ENCODE data around the gene MAP1B. TPM values are rescaled to one million over a fixed set of nuclear protein-coding genes. Genes with fewer than 3 reads are reported as not detected.
A peak's percentile ranks its signal among the peaks of the same experiment; 100 is the strongest.

MAP1B gene
- total RNA-seq, 1 experiment from 2014 or later = 8.9 TPM

DNA sequence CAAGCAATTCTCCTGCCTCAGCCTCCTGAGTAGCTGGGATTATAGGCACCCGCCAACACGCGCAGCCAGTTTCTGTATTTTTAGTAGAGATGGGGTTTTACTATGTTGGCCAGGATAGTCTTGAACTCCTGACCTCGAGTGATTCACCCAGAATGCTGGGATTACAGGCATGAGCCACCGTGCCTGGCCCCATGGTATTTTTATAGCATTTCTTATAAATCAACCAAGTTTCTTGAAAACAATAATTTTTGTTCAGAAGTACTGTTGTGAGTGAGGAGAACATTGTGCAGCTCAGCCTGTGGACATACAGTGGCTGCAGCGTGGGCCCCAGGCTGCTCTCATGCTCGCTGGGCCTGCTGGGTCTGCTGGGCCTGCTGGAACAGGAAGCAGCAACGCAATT is 45.3 kb downstream of the MAP1B start:
- TF ChIP-seq, protein P1, sequence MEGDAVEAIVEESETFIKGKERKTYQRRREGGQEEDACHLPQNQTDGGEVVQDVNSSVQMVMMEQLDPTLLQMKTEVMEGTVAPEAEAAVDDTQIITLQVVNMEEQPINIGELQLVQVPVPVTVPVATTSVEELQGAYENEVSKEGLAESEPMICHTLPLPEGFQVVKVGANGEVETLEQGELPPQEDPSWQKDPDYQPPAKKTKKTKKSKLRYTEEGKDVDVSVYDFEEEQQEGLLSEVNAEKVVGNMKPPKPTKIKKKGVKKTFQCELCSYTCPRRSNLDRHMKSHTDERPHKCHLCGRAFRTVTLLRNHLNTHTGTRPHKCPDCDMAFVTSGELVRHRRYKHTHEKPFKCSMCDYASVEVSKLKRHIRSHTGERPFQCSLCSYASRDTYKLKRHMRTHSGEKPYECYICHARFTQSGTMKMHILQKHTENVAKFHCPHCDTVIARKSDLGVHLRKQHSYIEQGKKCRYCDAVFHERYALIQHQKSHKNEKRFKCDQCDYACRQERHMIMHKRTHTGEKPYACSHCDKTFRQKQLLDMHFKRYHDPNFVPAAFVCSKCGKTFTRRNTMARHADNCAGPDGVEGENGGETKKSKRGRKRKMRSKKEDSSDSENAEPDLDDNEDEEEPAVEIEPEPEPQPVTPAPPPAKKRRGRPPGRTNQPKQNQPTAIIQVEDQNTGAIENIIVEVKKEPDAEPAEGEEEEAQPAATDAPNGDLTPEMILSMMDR (IDR thresholded peaks at IDR 0.05 in 2 of 3, conservative IDR thresholded peaks at IDR 0.05 in 1 of 3; ENCODE audit: borderline replicate concordance in 1 of 3, insufficient read depth in 1 of 3, low read depth in 2 of 3, low read length in 2 of 3) = no peak
- TF ChIP-seq EZH2phosphoT487 (IDR thresholded peaks at IDR 0.05; ENCODE audit: borderline replicate concordance) (no peak), SP1 (IDR thresholded peaks at IDR 0.05; ENCODE audit: low read depth) (no peak), TCF7L2 (IDR thresholded peaks at IDR 0.05; ENCODE audit: borderline replicate concordance, extremely low read depth, insufficient read depth, insufficient read length) (no peak), POLR2A (IDR thresholded peaks at IDR 0.05; ENCODE audit: borderline replicate concordance, extremely low read depth, insufficient read depth, insufficient read length) (no peak), ZFX (IDR thresholded peaks at IDR 0.05) (no peak), ELF1 (IDR thresholded peaks at IDR 0.05; ENCODE audit: borderline replicate concordance, low read depth) (no peak), SIN3A (IDR thresholded peaks at IDR 0.05; ENCODE audit: low read depth) (no peak), CEBPB (IDR thresholded peaks at IDR 0.05; ENCODE audit: low read depth) (no peak), ZNF274 (IDR thresholded peaks at IDR 0.05; ENCODE audit: low read depth, low read length) (no peak), EZH2 (IDR thresholded peaks at IDR 0.05) (no peak), YY1 (IDR thresholded peaks at IDR 0.05; ENCODE audit: extremely low read depth, insufficient replicate concordance, low read depth, low read length) (no peak), RAD21 (IDR thresholded peaks at IDR 0.05; ENCODE audit: low read depth) (no peak), SRF (IDR thresholded peaks at IDR 0.05; ENCODE audit: low read depth) (no peak)
- TF ChIP-seq, protein P2, sequence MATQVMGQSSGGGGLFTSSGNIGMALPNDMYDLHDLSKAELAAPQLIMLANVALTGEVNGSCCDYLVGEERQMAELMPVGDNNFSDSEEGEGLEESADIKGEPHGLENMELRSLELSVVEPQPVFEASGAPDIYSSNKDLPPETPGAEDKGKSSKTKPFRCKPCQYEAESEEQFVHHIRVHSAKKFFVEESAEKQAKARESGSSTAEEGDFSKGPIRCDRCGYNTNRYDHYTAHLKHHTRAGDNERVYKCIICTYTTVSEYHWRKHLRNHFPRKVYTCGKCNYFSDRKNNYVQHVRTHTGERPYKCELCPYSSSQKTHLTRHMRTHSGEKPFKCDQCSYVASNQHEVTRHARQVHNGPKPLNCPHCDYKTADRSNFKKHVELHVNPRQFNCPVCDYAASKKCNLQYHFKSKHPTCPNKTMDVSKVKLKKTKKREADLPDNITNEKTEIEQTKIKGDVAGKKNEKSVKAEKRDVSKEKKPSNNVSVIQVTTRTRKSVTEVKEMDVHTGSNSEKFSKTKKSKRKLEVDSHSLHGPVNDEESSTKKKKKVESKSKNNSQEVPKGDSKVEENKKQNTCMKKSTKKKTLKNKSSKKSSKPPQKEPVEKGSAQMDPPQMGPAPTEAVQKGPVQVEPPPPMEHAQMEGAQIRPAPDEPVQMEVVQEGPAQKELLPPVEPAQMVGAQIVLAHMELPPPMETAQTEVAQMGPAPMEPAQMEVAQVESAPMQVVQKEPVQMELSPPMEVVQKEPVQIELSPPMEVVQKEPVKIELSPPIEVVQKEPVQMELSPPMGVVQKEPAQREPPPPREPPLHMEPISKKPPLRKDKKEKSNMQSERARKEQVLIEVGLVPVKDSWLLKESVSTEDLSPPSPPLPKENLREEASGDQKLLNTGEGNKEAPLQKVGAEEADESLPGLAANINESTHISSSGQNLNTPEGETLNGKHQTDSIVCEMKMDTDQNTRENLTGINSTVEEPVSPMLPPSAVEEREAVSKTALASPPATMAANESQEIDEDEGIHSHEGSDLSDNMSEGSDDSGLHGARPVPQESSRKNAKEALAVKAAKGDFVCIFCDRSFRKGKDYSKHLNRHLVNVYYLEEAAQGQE (IDR thresholded peaks at IDR 0.05; ENCODE audit: low read depth) = no peak
- TF ChIP-seq, protein P3, sequence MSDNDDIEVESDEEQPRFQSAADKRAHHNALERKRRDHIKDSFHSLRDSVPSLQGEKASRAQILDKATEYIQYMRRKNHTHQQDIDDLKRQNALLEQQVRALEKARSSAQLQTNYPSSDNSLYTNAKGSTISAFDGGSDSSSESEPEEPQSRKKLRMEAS (IDR thresholded peaks at IDR 0.05) = no peak
- intact Hi-C loops (cut with micrococcal nuclease) = no loop called here

More for the DNA sequence above, 45.3 kb downstream of the MAP1B start:
- DNase-seq (ENCODE audit: low read depth, low spot score) (no peak), ATAC-seq (no peak)
- H3K4me3 ChIP-seq (replicated peaks in 1 of 2; ENCODE audit: low read depth in 1 of 2, low read length in 2 of 2) = no peak overlapping the region
- RAD21 ChIA-PET (ENCODE audit: low non-redundant PET in 1 of 2, low total read pairs in 2 of 2, uncharacterized antibody in 2 of 2, unreplicated experiment in 2 of 2) = no interaction called here
- H3K4me2 ChIP-seq (ENCODE audit: low read length) = peak overlapping the region; percentile 15; the same call in 1 of the 2 replicates
- H3K79me2 ChIP-seq (ENCODE audit: insufficient read depth, low read length) = no peaks in the 10 kb centered on the region
- POLR2A ChIA-PET = no interaction called here
- no peaks in the 10 kb centered on the region for H4K20me1 ChIP-seq (ENCODE audit: insufficient read depth)
- no peaks in the 10 kb centered on the region for H3K36me3 ChIP-seq (ENCODE audit: control insufficient read depth in 1 of 2, insufficient read depth in 2 of 2, low read length in 2 of 2)
- H3K27me3 ChIP-seq (ENCODE audit: insufficient read depth, low read length) = no peaks in the 10 kb centered on the region
- CTCF ChIA-PET = no interaction called here
- no peak overlapping the region for H3K9ac ChIP-seq (ENCODE audit: low read length)
- no peaks in the 10 kb centered on the region for H3K9me2 ChIP-seq (ENCODE audit: insufficient read depth)
- H3K27ac ChIP-seq (ENCODE audit: low read depth, low read length) = no peak overlapping the region
- no peaks in the 10 kb centered on the region for H3K9me3 ChIP-seq (ENCODE audit: control insufficient read depth in 1 of 2, insufficient read depth in 1 of 2, low read depth in 1 of 2, low read length in 2 of 2)
- H2AFZ ChIP-seq (ENCODE audit: low read depth, low read length, poor library complexity, severe bottlenecking) = no peak overlapping the region
- no TSS peak for BruUV-seq (replicated peaks)
- H3K4me1 ChIP-seq (ENCODE audit: control insufficient read depth in 1 of 2, insufficient read depth in 2 of 2, low read length in 2 of 2) = peaks cover 8 to 21% of the 10 kb centered on the region in 2 experiments; a peak in 3 of 4 replicates
